HG02852 (cell line): ENCODE data around the gene ZMYND10.
A peak's percentile ranks its signal among the peaks of the same experiment; 100 is the strongest.

ENCODE experiments used
- ATAC-seq: cut with Tn5 transposase; IDR thresholded peaks from one replicate; pipeline ENCODE4 v1.9.1; 2021; ENCODE audit warnings: mild to moderate bottlenecking, moderate library complexity; ENCODE audit not compliant: unreplicated experiment

The ZMYND10 gene

DNA sequence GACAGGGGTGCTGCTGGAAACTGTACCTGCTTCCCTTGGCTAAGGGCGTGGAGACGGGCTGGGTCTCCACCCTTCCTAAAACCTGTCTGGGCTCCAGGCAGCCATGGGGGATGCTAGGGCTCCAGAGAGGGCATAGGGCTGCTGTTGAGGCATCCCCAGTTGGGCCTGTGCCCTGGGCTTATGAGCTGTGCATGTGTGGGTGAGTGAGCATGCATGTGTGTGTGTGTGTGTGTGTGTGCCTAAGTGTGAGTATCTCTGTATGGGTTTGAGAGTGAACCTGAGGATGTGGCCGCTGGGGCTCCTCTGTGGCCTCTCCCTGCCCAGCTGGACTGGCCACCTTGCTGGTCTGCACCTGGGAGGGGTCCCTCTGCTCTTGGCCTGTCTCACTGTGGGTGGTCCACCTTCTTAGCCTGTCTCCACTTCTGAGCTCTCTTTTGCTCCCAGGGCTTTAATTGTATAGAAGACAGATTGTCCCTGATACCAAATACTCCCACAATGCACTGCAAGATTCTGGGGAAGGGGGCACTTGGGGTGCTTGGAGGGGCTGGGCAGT, 25.7 kb upstream of the ZMYND10 start:
- no peak for ATAC-seq

DNA sequence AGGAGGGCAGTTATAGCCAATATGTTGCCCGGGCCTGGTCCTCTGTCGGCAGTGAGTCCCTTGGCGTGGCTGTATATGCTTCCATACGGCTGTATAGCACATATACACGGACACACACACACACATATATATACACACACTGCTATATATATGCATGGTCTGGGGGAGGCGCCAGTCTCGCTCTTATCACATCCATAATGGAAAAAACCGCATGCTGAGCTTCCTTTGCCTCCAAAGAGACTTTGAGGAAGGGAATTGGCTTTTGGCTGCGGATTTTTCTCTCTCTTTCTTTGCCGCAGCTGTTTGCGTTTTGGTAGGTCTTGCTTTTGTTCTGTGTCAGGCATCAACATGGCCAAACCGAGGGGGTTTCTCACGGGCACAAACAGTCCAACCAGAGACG, 25.1 kb upstream of the ZMYND10 start:
- ATAC-seq = no peak

DNA sequence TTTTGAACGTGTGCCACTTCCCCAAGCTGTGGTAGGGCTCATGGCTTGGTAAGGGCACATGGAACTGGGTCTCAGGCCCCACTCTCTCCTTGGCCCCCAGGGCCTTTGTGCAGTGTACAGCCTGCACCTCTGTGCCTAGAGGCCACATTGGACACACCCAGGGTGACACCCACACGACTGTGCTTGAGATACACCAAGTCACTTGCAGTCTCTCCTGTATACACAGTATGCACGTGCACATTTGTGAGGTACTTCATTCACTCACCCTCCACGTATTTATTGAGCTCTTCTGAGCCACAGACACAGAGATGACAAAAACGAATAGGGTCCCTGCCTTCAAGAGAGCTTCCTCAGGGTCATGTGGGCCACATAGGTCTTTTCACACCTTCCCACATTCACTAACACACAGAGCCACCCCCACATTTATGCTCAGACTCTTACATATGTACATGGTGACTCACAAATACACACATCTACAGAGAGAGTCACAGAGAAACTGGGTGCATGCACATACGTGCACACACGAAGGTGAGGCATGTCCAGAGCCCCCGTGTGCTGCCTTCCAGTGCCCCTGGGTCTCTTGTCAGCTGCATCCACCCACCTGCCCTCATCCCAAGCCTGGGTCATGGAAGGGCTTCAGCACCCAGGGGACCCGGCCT, 23.6 kb upstream of the ZMYND10 start:
- no peak for ATAC-seq

- ATAC-seq = no peak
Measured at GRCh38 chr3:50365842-50366220, 20.3 kb upstream of the ZMYND10 start.

DNA sequence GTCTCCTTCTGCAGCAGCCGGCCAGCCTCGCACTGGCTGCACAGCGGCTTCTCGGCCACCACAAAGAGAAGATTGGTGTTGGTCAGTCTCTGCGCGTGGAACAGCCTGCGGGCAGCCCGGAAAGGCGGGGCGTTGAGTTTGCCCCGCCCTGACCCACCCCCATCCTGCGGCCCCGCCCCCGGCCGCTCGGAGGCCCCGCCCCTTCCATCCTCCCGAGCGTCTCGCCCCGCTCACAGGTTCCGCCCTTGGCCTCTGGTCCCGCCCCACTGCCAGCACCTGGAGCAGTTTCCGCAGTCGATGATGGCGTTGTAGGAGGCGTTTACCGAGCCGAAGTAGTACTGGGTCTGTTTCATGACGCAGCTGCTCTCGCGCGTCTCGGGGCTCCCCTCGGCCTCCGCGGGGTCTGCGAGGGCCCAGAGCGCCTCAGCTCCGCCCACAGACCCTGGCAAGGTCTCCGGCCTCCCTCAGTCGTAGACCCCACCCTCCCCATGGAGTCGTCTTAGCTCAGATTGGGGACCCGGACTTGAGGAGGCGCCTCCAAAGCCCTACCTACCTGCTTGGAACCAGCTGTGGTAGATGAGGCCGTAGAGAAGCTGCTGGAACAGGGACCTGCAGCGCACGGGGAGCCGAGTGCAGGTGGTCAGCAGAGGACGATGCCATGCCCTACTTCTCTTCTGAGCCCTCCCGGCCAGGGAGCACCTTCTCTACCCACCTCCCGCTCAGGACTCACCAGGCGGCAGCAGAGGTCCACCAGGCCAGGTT, 19.7 kb upstream of the ZMYND10 start:
- ATAC-seq = peak; percentile 88

- peak; percentile 11 for ATAC-seq
Measured at GRCh38 chr3:50364573-50365079, 19.1 kb upstream of the ZMYND10 start.

- peak; percentile 14 for ATAC-seq
Measured at GRCh38 chr3:50359760-50360110, 14.2 kb upstream of the ZMYND10 start.

DNA sequence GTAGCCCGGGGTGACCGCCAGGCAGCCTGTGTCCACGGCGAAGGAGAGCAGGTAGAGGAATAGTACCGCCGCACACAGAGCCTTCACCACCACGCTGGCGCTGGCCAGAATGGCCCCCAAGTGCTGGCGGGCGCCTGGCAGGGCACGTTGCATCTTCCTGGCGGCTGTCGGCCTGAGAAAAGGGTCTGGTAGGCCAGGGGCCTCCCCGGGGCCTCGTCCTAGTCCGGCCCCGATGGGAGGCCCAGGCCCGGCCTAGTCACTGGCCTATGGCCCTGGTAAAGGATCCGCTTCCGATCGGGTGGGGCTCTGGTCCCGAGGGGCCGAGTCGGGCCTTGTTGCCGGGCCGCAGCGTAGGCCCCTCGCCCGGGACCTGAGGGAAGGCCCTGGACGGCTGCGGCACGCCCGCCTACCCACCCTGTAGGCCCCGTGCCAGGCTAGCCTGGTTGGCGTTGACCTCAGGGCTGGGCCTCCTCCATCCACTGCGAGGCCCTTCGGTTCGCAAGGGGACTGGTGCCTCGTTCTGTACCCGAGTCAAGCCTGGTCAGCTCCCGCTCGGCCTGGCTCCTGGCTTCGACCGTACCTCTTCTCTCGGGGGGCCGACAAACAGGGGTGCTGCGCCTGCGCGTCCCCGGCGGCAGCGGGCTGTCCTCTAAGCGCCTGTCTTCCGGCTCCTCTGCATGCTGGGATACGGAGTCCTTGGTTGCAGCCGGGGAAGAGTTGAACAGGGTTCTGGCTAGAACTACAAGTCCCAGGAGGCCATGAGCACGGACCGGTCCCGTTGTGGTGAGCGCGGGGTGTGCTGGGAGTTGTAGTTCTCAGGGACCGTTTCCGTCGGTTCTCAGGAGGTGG, 13.6 kb upstream of the ZMYND10 start, which contains the start of gene TMEM115:
TSS of gene TMEM115 (minus strand) at position 611 of the 849 bp plus-strand sequence. CDS start at position 153, 458 bp downstream.
- ATAC-seq = peak; percentile 99

GRCh38 chr3:50358355-50358910, 12.9 kb upstream of the ZMYND10 start:
- ATAC-seq = no peak

DNA sequence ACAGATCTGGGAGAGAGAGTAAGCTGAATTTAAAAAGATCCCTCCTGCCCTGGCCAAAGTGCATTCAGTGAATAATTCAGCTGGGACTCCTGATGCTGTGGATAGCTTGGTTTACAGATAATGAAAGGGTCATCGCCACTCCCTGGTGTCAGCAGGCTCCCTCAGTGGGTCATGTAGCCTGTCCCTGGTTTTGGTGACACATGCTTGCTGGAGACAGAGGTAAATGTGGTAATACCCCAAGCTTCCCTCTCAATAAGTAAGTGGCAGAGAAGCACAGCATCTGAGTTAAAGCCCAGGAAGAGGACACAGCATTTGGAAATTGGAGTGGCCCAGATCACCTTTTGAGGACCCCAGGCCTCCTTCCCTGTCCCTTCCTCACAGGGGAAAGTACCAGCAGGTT, 11.9 kb upstream of the ZMYND10 start:
- ATAC-seq = no peak

- no peak for ATAC-seq
Measured at GRCh38 chr3:50356553-50356952, 11.0 kb upstream of the ZMYND10 start.

GRCh38 chr3:50355829-50356552, 10.5 kb upstream of the ZMYND10 start:
- no peak for ATAC-seq

DNA sequence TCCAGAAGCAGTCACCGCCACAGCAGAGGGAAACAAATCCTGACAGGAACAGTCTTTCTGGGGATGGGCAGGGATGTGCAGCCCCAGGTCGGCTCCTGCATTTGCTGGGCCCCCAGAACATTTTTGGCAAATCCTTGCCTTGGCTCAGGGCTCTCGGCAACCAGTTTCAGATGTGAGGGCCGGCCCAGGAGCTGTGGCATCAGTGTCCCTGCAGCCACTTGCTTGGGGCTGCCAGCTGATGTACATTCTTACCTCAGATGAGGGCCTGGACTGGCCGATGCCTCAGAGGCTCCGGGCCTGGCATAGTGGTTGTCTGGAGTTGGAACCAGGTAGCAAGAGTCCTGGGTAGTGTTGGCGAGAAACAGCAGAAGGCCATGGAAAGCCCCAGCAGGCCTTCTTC, 9.3 kb upstream of the ZMYND10 start:
- ATAC-seq = no peak

GRCh38 chr3:50354186-50354764, 8.7 kb upstream of the ZMYND10 start:
- no peak for ATAC-seq

GRCh38 chr3:50353245-50354004, 7.9 kb upstream of the ZMYND10 start:
- ATAC-seq = no peak

GRCh38 chr3:50352781-50353180, 7.2 kb upstream of the ZMYND10 start:
- no peak for ATAC-seq

GRCh38 chr3:50351323-50351697, 5.8 kb upstream of the ZMYND10 start:
- no peak for ATAC-seq

DNA sequence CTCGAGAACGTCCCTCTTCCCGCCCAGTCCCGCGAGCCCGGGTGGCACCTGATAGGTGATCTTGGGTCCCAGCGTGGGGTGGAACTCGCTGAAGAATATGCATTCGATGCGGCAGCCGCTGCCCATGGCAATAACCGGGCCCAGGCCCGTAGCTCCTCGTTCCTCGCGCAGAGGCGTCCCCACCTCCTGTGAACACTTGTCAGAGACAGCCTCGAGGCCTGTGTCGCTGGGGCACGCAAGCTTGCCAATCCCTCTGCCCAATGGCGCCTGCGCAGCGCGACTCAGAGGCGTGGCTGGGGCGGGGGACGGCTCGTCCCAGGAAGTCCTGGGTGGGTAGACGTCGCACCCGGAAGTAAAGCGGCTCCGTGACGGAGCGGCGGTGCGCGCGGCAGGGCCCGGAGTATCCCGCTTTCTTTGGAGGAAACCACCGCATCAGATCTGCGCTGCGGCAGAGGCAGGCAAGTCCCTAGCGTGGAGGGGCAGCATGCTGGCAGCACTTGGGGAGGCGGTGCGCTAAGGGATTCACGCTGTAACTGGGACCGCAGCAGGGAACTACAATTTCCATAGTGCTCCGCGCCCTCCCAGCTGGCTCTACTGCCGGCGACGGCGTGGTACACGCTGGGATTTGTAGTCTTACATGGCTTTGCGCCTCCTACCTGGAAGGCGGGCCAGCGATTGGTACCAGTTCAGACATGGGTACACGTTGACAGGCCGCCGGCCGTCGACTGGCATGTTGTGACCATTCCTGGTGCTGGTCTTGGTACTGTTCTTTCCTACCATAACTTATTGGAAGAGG, 5.2 kb upstream of the ZMYND10 start, which contains the start of the genes CYB561D2 and NPRL2:
TSS of gene CYB561D2 (plus strand) at position 336 of the 796 bp plus-strand sequence. CDS start 572 bp downstream, outside the sequence.
TSS of gene NPRL2 (minus strand) at position 249 of the 796 bp plus-strand sequence. CDS start at position 126, 123 bp downstream.
- peak; percentile 85 for ATAC-seq
